GM19452 (cell line): ENCODE results near the gene MARCHF3.
"Not testable (repeated sequence)": the region's sequence is repeated elsewhere in the genome, so short reads cannot be mapped to it uniquely, and the experiment has no call there.

Experiments
- ATAC-seq: cut with Tn5 transposase; IDR thresholded peaks from one replicate; pipeline ENCODE4 v1.9.1; 2021; ENCODE audit not compliant: unreplicated experiment

The MARCHF3 gene

DNA sequence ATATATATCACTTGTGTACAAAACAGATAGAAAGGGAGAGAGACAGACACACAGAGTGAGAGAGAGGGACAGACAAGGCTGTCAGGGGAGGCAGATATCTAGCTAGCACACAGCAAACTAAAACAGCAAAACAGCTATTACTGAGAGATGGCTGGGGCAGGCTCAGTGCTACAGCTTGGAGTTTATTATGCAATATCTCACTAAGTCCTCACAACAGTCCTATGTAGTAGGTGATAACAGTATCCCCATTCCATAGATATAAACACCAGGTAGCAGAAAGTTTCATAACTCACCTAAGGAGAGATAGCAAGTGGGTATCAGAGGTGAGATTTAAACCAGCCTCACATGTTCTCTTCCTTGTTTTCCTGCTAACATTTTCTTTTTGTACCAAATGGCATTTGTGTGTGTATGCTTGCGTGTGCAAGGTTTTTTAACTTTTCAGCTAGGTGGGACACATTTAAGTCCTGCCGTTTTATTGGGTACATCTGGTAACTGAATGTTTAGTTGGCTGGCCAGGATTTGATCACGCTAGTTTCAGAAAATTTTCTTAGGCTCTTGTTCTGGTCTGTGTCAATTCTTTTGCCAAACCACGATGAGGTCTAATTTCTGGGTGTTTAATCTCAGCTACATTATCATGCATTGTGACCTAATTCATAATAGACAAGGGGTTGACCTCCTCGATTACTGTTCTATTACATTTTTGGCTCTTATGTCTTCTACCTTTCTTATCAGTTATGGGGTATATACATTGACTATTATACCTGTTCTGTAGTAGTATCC is 148.3 kb downstream of the MARCHF3 start:
- ATAC-seq, result no peak

DNA sequence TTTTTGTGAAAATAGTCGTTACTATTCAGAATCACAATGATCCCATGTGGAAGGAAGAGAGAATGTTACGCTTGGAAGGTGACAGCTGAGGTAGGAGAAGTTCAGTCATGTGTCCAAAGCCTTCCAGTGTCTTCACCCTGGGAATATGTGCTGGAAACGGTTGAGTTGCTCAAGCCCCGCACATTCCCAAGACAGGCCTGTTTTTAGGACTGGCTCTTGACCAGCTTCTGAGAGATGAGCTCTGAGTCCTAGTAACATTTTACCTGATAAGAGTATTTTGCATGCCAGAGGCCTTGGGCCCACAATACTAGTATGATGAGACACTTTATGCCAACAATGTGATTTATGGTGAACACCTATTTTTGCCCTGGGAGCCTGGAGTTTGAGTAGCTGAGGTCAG is 151.7 kb downstream of the MARCHF3 start:
- no peak for ATAC-seq

DNA sequence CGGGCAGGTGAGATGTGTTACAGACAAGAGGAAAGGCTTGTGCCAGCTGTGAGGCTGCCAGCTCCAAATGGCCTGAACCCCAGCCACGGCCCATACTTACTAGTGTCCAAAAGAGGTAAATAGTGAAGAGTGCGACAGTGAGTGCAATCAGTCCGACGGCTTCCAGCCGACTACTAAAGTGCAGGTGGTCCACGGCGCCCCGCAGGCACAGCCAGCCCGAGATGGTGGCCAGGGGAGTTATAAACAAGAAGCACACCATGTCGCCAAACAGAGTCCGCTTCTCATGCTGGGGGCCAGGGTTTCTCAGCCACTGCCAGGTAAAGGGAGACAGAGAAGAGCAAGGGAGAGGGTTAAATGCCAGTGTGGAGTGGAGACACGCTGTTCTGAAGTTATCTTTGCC is 152.3 kb downstream of the MARCHF3 start:
- no peak for ATAC-seq

DNA sequence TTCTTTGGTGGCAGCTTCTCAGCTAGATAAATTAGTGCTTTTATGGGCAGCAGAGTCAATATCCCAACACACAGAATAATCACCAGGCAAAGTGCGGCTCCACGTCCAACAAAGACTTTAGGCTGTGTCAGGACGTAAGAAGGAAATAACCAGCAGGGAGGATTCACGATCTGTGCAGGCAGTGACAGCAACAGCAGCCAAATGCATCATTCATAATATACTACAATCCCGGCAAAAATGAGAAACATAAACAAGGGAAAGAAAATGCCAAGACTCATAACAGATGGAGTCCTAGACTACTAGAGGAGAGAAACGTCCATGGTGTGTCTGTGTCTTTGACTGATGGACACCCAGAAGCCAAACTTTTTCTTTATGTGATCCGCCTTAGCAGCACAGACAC is 152.8 kb downstream of the MARCHF3 start:
- no peak for ATAC-seq

DNA sequence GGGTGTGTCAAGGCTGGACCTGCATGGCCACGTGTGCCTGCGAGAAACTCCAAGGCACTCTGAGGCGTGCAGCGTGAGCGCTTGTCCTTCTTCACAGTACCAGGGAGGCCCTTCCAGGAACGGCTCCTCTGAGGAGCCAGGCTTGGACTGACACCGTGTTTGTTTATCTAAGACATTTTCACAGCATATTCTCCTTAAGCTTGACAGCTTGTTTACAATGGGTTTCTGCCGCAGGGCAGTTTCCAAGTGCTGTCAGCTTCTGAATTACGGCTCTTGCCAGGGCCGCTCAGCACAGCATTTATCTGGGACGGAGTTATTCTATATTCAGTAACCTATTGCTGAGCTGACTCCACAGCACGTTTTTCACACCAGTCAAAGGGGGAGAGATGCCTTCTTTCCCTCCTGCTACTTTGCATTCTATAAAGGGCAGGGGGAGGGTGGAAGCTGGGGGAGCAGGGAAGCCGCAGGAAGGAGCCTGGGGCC is 155.0 kb downstream of the MARCHF3 start:
- no peak for ATAC-seq

DNA sequence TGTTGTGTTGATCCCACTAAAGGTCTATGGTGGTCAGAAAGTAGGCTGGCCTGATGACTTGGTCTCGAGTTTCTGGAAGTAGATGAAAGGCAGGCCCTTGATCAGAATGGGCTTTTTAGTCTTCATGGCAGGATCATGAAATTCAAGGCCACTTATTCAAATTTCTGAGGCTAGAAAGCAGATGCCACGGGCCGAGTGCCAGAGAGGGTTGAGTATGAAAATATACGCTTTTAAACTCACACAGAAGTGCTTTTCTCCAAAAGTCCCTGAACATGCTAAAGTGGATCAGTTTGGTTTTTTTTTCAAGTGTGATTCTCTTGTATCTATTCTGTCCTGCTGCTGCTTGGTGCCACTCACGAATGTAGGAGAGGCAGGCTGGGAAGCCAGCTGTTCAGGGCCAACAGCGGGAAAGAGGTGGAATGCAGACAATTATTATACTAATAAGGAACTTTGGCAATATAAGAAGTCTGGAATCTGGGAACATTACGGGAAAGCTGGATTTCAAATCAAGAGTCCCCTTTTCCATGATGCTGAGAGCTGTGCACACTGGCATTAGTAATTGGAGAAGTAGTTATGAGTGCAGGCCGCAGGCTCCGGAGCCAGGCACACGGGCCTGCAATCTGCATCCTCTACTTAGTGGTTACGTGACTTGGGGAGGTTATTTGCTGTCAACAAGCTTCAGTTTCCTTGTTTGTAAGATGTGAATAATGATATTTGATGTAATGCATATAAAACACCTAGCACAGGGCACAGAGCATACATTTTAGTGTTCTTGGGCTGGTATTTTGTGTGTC is 157.6 kb downstream of the MARCHF3 start:
- no peak for ATAC-seq

DNA sequence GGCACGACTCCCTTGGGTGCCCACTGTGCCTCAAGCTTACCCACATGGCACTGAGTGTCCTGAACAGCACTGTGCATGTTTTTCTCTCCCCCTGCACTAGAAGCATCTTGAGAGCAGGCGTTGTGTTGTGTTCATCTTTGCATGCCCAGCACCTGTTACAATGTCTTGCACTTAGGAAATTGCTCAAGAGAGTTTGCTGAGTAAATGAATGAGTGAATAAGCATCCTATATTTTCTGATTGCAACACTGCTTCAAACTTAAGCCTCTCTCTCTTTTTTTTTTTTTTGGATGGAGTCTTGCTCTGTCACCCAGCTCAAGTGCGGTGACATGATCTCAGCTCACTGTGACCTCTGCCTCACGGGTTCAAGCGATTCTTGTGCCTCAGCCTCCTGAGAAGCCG is 158.9 kb downstream of the MARCHF3 start:
- no peak for ATAC-seq

DNA sequence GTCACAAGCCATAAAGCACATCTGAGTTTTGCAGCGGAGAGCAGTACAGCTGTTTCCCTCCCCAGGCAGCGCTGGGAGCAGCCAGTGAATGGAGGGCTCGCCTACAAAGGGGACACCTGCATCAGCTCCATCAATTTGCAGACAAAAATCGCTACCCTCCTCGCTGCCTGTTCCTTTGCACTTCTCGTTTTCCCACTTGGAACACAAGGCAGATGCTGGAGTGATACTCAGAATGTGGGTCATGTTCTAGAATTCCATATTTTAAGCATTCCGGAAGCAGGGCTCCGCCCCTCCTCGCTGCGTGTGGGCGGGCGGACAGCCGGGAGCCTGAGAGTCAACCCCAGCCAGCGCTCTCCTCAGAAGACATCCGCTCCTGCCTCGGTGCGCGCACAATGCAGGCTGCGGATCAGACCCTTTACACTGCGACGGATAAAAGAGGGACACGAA is 161.3 kb downstream of the MARCHF3 start:
- ATAC-seq, result no peak

DNA sequence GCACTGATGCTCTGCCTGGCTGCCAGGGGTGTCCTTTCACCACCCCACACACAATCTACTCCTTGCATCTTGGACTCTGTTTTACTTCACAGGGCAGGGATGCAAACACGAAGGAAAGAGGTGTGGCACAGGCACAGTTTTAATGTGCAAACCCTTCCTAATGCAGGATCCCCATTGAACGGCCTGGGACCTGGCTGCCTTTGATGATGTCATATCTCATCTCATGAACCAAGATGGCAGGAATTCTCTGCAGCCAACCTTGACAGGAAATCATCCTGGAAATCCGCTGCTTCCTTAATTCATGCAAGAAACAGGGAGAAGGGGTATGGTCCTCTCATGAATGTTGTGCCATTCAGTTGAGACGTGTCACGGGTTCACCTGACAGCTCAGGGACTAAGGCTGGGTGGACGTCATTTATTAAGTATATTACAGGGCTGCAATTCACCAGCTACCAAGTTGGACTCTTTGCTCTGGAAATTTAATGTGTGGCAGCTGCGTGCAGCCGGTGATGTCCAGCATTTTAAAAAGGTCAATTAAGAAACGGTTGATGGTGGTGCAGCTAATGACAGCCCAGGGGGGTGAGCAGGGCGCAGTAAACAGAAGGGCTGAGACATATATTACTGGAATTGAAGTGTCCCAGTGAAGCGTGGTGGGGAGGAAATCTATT is 161.9 kb downstream of the MARCHF3 start:
- no peak for ATAC-seq

DNA sequence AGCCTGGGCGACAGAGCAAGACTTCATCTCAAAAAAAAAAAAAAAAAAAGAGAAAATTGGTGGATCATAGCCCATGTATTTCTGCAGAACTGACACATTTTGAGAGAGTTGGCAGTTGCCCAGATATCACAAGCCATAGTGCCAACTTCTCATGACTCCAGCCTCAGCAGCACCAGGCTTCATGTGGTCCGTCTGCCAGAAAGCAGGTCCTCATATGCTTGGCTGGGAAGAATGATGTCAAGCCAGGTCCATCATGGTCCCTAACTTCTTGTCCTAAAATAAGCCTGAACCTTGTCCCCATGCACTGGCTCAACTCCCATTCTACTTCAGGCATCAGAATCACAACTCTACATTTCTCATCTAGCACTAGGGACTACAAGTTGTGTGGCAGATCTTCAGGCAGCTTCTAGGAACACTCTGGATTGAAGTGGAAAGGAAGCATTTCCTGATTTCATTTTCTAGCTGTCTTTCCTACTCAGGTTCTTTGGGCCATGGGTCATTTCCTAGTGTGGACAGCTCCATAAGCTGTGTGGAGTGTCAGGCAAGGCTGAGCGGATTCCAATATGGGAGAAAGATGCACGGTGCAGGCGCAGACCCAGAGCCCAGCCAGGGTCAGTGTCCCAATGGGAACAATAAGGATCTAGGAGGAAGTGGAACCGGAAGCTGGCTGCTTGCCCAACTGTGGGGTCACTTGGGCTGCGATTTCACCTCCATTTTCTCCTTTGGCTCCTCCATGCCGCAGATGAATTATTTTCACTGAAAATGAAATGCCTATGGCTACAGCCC is 163.3 kb downstream of the MARCHF3 start:
- ATAC-seq, result no peak

DNA sequence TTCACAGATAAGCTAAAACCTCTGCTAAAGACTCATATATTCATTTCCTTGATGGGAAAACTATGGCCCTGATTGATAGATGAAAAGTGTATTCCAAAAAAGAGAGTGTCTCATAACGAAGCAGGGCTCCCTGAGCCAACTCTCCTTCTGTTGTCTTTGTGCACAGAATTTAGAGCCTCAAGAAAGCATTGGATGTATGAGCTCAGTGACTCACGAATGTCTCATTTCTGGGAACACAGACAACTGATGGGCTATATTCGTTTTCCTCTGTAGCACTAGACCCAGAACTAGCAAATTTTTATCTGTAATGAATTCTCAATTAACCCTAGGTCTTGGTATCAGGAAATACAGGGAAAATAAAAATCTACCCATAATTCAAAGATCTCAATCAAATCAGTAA is 165.1 kb downstream of the MARCHF3 start:
- no peak for ATAC-seq

DNA sequence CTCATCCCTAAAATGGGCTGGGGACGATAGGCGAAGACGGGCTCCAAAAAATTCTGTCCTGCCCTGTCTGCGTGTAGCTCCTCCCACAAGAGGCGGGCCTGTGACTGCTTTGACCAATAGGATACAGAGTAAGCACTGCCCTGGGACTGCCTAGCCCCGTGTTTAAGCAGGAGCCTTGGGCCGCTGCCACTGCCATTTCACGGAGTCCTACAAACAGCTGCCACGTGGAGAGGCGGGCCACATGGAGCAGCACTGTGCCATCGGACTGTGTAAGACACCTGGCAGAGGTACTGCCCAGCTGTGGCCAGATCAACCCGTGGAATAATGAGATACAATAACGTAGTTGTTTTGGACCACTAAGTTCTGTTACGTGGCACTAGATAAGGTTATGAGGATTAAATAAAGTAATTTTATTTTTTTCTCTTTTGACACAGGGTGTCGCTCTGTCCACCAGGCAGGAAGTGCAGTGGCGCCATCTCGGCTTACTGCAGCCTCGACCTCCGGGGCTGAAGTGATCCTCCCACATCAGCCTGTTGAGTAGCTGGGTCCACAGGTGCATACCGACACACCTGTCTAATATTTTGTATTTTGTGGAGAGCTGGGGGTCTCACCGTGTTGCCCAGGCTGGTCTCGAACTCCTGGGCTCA is 166.2 kb downstream of the MARCHF3 start:
- no peak for ATAC-seq

DNA sequence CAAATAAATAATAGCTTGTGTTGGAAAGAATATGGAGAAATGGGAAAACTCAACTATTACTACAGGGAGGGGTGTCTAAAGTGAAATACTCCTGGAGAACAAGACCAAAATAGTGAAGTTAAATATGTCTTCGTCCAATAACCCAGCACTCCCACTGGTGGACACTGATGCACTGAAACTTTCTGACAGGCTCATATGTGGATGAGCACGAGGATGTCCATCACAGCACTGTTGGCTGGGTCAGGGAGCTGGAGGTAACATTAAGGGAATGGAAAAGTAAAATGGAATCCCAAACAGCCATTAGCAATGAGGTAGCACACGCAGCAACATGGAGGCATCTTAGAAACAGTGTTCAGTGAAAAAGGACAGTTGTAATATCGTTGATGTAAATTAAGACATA is 167.0 kb downstream of the MARCHF3 start:
- ATAC-seq, result no peak

DNA sequence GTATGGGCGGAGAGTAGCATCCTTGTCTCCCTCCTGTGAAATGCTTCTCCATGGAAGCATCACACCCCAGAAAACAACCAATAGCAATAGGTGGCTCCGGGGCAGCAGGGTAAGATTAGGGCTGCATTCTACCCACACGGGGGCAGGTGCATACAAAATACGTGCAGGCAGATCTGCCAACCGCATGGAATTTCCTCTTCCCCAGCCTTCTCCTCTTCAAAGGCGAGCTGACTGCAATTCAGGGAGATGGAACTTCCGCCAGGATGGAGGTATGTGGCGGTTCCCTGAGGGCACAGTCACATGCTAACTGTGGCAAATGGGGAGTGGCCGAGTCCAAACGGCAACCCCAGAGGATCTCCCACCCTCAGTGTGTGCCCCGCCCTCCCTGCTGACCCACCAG is 171.9 kb downstream of the MARCHF3 start:
- ATAC-seq, result no peak

DNA sequence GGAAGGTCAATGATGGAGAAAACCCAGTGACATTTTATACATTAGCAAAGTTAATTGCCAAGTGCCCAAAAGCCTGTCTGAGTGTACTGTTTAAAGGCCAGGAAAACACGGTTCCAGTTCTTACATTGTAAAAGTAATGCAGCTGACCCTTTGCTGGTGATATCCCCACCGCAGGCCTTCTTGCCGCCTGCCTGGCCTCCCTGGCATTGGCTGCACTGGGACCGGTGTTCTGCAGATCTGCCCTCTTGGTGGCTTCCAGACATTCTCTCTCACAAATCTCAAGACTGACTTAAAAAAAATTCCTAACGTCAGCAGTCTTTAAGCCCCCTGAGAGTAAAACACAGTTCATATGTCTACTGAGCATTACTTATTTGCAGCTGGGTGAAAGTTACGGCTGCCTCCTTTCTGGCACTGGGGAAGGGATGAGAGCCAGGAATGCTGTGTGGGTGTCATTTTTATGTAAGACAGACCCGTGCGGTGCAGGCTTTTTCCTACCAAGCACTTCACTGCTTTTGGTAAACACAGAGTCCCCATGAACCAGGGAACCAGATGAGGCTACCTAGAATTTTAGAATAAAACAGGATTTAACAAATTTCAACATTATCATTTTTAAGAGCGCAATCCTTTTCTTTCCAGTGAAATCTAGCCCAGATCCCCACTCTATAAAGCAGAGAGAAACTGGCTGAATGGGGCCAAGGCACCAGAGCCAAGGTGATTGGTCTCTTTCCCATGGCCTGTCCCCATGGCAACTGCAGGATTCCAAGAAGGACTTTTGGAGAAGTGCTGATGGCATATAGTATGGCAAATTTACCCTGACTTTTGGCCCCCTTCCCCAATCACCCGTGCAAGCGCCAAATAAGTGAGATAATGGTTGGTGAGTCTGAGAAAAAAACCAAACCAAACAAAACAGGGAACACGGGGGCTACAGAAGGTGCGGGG is 172.6 kb downstream of the MARCHF3 start:
- ATAC-seq, result no peak

DNA sequence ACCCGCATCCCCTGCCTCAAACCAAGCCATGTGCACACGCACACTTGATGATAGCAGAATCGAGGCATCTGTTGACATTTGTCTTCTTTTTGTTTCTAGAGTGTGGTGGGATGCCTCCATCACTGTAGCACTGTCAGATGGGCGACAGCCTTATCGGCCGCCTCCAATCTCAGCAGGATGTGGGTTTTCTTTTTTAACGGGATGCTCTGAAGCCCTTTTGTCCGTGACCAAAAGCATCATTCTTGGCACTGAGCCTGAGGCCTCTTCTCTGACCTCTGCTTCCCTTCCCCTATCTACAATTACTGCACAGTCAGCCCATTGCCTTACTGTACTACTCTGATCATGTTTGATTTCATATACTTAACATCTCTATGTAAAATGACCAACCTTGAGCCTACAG is 175.1 kb downstream of the MARCHF3 start:
- ATAC-seq, result no peak

DNA sequence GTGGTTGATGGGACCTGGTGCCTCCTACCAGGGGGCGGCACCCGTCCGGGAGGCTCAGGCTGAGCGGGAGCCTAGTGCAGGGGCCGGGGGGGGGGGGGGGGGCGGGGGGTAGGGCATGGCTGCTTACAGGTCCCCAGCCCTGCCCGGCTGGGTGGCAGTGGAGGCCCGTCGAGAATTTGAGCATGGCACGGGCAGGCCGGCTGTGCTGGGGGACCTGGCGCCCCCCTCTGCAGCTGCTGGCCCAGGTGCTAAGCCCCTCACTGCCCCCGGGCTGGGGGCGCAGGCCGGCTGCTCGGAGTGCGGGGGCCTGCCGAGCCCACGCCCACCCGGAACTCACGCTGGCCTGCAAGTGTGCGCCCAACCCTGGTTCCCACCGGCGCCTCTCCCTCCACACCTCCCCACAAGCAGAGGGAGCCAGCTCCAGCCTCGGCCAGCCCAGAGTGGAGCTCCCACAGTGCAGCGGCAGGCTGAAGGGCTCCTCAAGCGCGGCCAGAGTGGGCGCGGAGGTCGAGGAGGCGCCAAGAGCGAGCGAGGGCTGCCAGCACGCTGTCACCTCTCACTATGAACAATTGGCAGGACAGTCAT is 175.7 kb downstream of the MARCHF3 start:
- no peak for ATAC-seq

DNA sequence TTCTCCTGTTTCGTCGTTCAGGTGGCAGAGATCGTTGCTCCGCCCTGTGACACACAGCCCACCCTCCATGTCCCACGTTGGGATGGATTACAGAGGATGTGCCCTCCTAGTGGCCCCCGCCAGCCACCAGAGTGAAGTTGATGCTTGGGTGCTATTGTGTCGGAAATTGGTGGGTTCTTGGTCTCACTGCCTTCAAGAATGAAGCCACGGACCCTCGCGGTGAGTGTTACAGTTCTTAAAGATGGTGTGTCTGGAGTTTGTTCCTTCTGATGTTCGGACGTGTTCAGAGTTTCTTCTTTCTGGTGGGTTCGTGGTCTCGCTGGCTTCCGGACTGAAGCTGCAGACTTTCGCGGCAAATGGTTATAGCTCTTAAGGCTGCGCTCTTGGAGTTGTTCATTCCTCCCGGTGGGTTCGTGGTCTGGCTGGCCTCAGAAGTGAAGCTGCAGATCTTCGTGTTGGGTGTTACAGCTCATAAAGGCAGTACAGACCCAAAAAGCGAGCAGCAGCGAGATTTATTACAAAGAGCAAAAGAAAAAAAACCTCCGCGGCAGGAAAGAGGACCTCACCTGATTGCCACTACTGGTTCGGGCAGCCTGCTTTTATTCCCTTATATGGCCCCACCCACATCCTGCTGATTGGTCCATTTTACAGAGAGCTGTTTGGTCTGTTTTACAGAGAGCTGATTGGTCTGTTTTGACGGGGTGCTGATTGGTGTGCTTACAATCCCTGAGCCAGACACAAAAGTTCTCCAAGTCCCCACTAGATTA is 176.6 kb downstream of the MARCHF3 start:
- ATAC-seq, result not testable (repeated sequence)
